Endothelial cell (in vitro differentiated cells): ENCODE data around the gene KCNQ1. TPM values are rescaled to one million over a fixed set of nuclear protein-coding genes. Genes with fewer than 3 reads are reported as not detected.

Source experiments
- DNase-seq: peaks from one replicate; pipeline ENCODE4 v3.0.0; 2021; ENCODE audit warnings: low spot score
- H3K27ac Mint-ChIP-seq: one replicate; pipeline ENCODE4 v1.8.0; 2021; ENCODE audit warnings: mixed read lengths, inconsistent platforms; ENCODE audit not compliant: unreplicated experiment
- H3K27me3 Mint-ChIP-seq: one replicate; pipeline ENCODE4 v1.8.0; 2021; ENCODE audit warnings: mild to moderate bottlenecking, moderate library complexity, mixed read lengths, inconsistent platforms; ENCODE audit not compliant: unreplicated experiment
- H3K36me3 Mint-ChIP-seq: one replicate; pipeline ENCODE4 v1.8.0; 2021; ENCODE audit warnings: mild to moderate bottlenecking, low read depth, mixed read lengths, inconsistent platforms; ENCODE audit not compliant: unreplicated experiment
- H3K4me1 Mint-ChIP-seq: one replicate; pipeline ENCODE4 v1.8.0; 2021; ENCODE audit warnings: mild to moderate bottlenecking, mixed read lengths, inconsistent platforms; ENCODE audit not compliant: unreplicated experiment
- H3K4me3 Mint-ChIP-seq: one replicate; pipeline ENCODE4 v1.8.0; 2021; ENCODE audit warnings: mild to moderate bottlenecking, mixed read lengths, inconsistent platforms; ENCODE audit not compliant: unreplicated experiment
- H3K9me3 Mint-ChIP-seq: one replicate; pipeline ENCODE4 v1.8.0; 2021; ENCODE audit warnings: mixed read lengths, inconsistent platforms; ENCODE audit not compliant: unreplicated experiment
- CTCF ChIP-seq: fragments of 200-600 bp; sonication (generic); IDR thresholded peaks from one replicate; pipeline ENCODE4 v1.5.0; 2021; ENCODE audit warnings: antibody characterized with exemption; ENCODE audit not compliant: unreplicated experiment
- total RNA-seq: library from RNA; stranded (reverse); fragmentation: NEBNext Ultra II Directional; extraction: Animal tissue kit (Norgen Biotek cat#: 25700); gene quantifications from one replicate; pipeline ENCODE4 v1.2.1, GENCODE V29; 2021; ENCODE audit not compliant: unreplicated experiment

Gene KCNQ1
- total RNA-seq, 1 donor from 2014 or later = 35.3 TPM

DNA sequence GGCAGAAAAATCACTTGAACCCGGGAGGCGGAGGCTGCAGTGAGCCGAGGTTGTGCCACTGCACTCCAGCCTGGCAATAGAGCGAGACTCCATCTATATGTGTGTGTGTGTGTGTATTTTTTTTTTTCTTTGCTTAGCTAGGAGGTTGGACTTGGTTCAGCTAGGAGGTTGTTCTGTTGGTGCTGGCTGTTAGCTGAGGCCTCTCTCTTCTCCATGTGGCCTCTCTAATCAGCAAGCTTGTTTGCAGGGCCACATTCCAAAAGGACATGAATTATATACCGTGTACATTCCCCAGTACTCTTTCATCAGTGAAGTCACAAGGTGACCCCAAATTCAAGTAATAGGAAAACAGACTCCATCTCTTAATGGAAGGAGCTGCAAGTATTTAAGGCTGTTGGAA lies 322.3 kb downstream of the KCNQ1 start:
- Mint-ChIP-seq H3K36me3 (peaks cover 8% of the 10 kb centered on the region), H3K4me1 (peaks cover 18% of the 10 kb centered on the region), H3K9me3 (no peaks in the 10 kb centered on the region), H3K27ac (no peak overlapping the region), H3K4me3 (no peak overlapping the region), H3K27me3 (peaks cover 10% of the 10 kb centered on the region)
- TF ChIP-seq CTCF = no peak
- no peak for DNase-seq

GRCh38 chr11:2767801-2768200 lies 323.0 kb downstream of the KCNQ1 start:
- H3K27me3 Mint-ChIP-seq = peaks cover 9% of the 10 kb centered on the region

GRCh38 chr11:2768471-2769408 lies 323.9 kb downstream of the KCNQ1 start:
- H3K4me1 Mint-ChIP-seq = peaks cover 14% of the 10 kb centered on the region
- peak; percentile 1 for DNase-seq
- TF ChIP-seq CTCF = no peak
- H3K27me3 Mint-ChIP-seq = peaks cover 12% of the 10 kb centered on the region
- H3K27ac Mint-ChIP-seq = no peak overlapping the region
- H3K4me3 Mint-ChIP-seq = no peak overlapping the region
- no peaks in the 10 kb centered on the region for H3K9me3 Mint-ChIP-seq
- peaks cover 9% of the 10 kb centered on the region for H3K36me3 Mint-ChIP-seq

More at GRCh38 chr11:2767801-2768200, 323.0 kb downstream of the KCNQ1 start:
- H3K4me3 Mint-ChIP-seq = no peak overlapping the region
- no peak overlapping the region for H3K27ac Mint-ChIP-seq
- peaks cover 7% of the 10 kb centered on the region for H3K36me3 Mint-ChIP-seq
- DNase-seq = peak; percentile 1
- H3K4me1 Mint-ChIP-seq = peaks cover 15% of the 10 kb centered on the region
- no peak for TF ChIP-seq CTCF
- no peaks in the 10 kb centered on the region for H3K9me3 Mint-ChIP-seq

GRCh38 chr11:2769409-2770095 lies 324.7 kb downstream of the KCNQ1 start:
- Mint-ChIP-seq H3K9me3 (no peaks in the 10 kb centered on the region), H3K4me1 (peaks cover 7% of the 10 kb centered on the region), H3K36me3 (peaks cover 9% of the 10 kb centered on the region), H3K27me3 (peaks cover 12% of the 10 kb centered on the region), H3K4me3 (peak overlapping the region; percentile 37), H3K27ac (no peak overlapping the region)
- TF ChIP-seq CTCF = no peak
- DNase-seq = peak; percentile 1
